ENCODE data around the gene ANXA4. TPM values are rescaled to one million over a fixed set of nuclear protein-coding genes. Genes with fewer than 3 reads are reported as not detected.

ANXA4 gene
- total RNA-seq, 1 experiment from 2014 or later, result 183 TPM

- no TSS peak for BruUV-seq (replicated peaks)
- intact Hi-C loops (cut with micrococcal nuclease; ENCODE audit: unreplicated experiment) (no loop called here), in situ Hi-C loops (cut with HindIII; ENCODE audit: low pct_unique_long_range_greater_than_20kb, low sequenced_read_pairs) (no loop called here)
- no peak overlapping the region for H3K4me3 ChIP-seq (ENCODE audit: low read depth in 2 of 2, low read length in 2 of 2)
- H3K27me3 ChIP-seq (ENCODE audit: control insufficient read depth, insufficient read depth, low read length), result no peaks in the 10 kb centered on the region
- H3K4me1 ChIP-seq (ENCODE audit: control insufficient read depth, insufficient read depth, low read length), result no peaks in the 10 kb centered on the region
- H3K27ac ChIP-seq (ENCODE audit: low read length), result no peak overlapping the region
- ChIA-PET POLR2A (no interaction called here), CTCF (no interaction called here)
- ATAC-seq (no peak), DNase-seq (ENCODE audit: low read depth, low spot score) (no peak)
- no peak for TF ChIP-seq SIN3A (IDR thresholded peaks at IDR 0.05; ENCODE audit: borderline replicate concordance, insufficient read depth, low read depth, low read length)
- TF ChIP-seq TCF7L2 (IDR thresholded peaks at IDR 0.05; ENCODE audit: low read depth, low read length), result no peak
- TF ChIP-seq, protein P1, sequence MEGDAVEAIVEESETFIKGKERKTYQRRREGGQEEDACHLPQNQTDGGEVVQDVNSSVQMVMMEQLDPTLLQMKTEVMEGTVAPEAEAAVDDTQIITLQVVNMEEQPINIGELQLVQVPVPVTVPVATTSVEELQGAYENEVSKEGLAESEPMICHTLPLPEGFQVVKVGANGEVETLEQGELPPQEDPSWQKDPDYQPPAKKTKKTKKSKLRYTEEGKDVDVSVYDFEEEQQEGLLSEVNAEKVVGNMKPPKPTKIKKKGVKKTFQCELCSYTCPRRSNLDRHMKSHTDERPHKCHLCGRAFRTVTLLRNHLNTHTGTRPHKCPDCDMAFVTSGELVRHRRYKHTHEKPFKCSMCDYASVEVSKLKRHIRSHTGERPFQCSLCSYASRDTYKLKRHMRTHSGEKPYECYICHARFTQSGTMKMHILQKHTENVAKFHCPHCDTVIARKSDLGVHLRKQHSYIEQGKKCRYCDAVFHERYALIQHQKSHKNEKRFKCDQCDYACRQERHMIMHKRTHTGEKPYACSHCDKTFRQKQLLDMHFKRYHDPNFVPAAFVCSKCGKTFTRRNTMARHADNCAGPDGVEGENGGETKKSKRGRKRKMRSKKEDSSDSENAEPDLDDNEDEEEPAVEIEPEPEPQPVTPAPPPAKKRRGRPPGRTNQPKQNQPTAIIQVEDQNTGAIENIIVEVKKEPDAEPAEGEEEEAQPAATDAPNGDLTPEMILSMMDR (IDR thresholded peaks at IDR 0.05), result no peak
- no peak for TF ChIP-seq POLR2AphosphoS5 (IDR thresholded peaks at IDR 0.05; ENCODE audit: low read depth, low read length)
- TF ChIP-seq, protein P2, sequence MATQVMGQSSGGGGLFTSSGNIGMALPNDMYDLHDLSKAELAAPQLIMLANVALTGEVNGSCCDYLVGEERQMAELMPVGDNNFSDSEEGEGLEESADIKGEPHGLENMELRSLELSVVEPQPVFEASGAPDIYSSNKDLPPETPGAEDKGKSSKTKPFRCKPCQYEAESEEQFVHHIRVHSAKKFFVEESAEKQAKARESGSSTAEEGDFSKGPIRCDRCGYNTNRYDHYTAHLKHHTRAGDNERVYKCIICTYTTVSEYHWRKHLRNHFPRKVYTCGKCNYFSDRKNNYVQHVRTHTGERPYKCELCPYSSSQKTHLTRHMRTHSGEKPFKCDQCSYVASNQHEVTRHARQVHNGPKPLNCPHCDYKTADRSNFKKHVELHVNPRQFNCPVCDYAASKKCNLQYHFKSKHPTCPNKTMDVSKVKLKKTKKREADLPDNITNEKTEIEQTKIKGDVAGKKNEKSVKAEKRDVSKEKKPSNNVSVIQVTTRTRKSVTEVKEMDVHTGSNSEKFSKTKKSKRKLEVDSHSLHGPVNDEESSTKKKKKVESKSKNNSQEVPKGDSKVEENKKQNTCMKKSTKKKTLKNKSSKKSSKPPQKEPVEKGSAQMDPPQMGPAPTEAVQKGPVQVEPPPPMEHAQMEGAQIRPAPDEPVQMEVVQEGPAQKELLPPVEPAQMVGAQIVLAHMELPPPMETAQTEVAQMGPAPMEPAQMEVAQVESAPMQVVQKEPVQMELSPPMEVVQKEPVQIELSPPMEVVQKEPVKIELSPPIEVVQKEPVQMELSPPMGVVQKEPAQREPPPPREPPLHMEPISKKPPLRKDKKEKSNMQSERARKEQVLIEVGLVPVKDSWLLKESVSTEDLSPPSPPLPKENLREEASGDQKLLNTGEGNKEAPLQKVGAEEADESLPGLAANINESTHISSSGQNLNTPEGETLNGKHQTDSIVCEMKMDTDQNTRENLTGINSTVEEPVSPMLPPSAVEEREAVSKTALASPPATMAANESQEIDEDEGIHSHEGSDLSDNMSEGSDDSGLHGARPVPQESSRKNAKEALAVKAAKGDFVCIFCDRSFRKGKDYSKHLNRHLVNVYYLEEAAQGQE (IDR thresholded peaks at IDR 0.05; ENCODE audit: insufficient read depth in 1 of 2, low read depth in 2 of 2, low read length in 1 of 2), result no peak
- no peaks in the 10 kb centered on the region for H3K9me3 ChIP-seq (ENCODE audit: control insufficient read depth, insufficient read depth, low read depth, low read length)
- no peaks in the 10 kb centered on the region; the same call in 1 of the 2 replicates for H3K36me3 ChIP-seq (ENCODE audit: control insufficient read depth, insufficient read depth, low read length)
Measured at GRCh38 chr2:69844560-69844959, 102.6 kb downstream of the ANXA4 start.

- CTCF ChIA-PET, result no interaction called here
- Histone ChIP-seq H3K9me3 (ENCODE audit: control insufficient read depth, insufficient read depth, low read depth, low read length) (no peaks in the 10 kb centered on the region), H3K36me3 (ENCODE audit: control insufficient read depth, insufficient read depth, low read length) (no peaks in the 10 kb centered on the region; the same call in 1 of the 2 replicates), H3K4me1 (ENCODE audit: control insufficient read depth, insufficient read depth, low read length) (no peaks in the 10 kb centered on the region), H3K27ac (ENCODE audit: low read length) (no peak overlapping the region), H3K4me3 (ENCODE audit: low read depth in 2 of 2, low read length in 2 of 2) (no peak overlapping the region), H3K27me3 (ENCODE audit: control insufficient read depth, insufficient read depth, low read length) (no peaks in the 10 kb centered on the region)
- POLR2A ChIA-PET, result interaction anchor here (0.7 kb wide), 1 partner anchor 653 kb away, joined by 3 read pairs; no protein-coding TSS in a partner anchor
- ATAC-seq (no peak), DNase-seq (ENCODE audit: low read depth, low spot score) (no peak)
- in situ Hi-C loops (cut with HindIII; ENCODE audit: low pct_unique_long_range_greater_than_20kb, low sequenced_read_pairs) (no loop called here), intact Hi-C loops (cut with micrococcal nuclease; ENCODE audit: unreplicated experiment) (no loop called here)
- no peak for TF ChIP-seq SIN3A (IDR thresholded peaks at IDR 0.05; ENCODE audit: borderline replicate concordance, insufficient read depth, low read depth, low read length)
- BruUV-seq (replicated peaks), result no TSS peak
Measured at GRCh38 chr2:69846182-69847067, 104.5 kb downstream of the ANXA4 start.

Data from Panc1 (cell line).